Gastroesophageal sphincter (tissue), 4 donors: Measurements from ENCODE around the gene SPATS1. TPM values are rescaled to one million over a fixed set of nuclear protein-coding genes. Genes with fewer than 3 reads are reported as not detected.

ENCODE experiments used
- ATAC-seq: fragments of 150-250 bp; one replicate; pipeline ENCODE4 v1.9.1; 2016; ENCODE audit warnings: mild to moderate bottlenecking, moderate library complexity
- H3K27ac ChIP-seq, 4 donors: fragments of 200-600 bp; sonication (generic) in 3 of 4; 1 replicate in 3 of 4; 2 replicates in 1 of 4; pipeline ENCODE4 v1.5.1; 2016 to 2019
- H3K27me3 ChIP-seq: fragments of 200-600 bp; sonication (generic); one replicate; pipeline ENCODE4 v1.5.1; 2019
- H3K36me3 ChIP-seq, 2 donors: fragments of 200-600 bp; sonication (generic); one replicate each; pipeline ENCODE4 v1.5.1; 2019; ENCODE audit warnings: control low read depth in 1 of 2
- H3K4me1 ChIP-seq, 3 donors: fragments of 200-600 bp; sonication (generic); 1 replicate in 2 of 3; 2 replicates in 1 of 3; pipeline ENCODE4 v1.5.1; 2016 to 2019; ENCODE audit warnings: control low read depth in 2 of 3
- H3K4me3 ChIP-seq, 2 donors: fragments of 200-600 bp; sonication (generic); one replicate each; pipeline ENCODE4 v1.5.1; 2019; ENCODE audit warnings: mild to moderate bottlenecking in 1 of 2, moderate library complexity in 1 of 2
- H3K9me3 ChIP-seq, 3 donors: fragments of 200-600 bp; sonication (generic); one replicate each; pipeline ENCODE4 v1.5.1; 2017 to 2019; ENCODE audit warnings: control low read depth in 2 of 3
- CTCF ChIP-seq, 4 experiments: fragments of 200-600 bp in 2 of 4; fragments of 450-650 bp in 2 of 4; sonication (generic) in 1 of 4; IDR thresholded peaks; one replicate each; pipeline ENCODE4 v1.5.1; 2017 to 2019; ENCODE audit warnings: antibody characterized with exemption in 4 of 4, mild to moderate bottlenecking in 2 of 4, moderate library complexity in 2 of 4
- EP300 ChIP-seq: sonication (generic); formaldehyde crosslinking; IDR thresholded peaks from one replicate; pipeline ENCODE4 v1.6.1; 2017; ENCODE audit warnings: antibody characterized with exemption, mild to moderate bottlenecking
- POLR2A ChIP-seq, 2 donors: fragments of 450-650 bp; IDR thresholded peaks; one replicate each; pipeline ENCODE4 v1.6.1; 2017; ENCODE audit warnings: antibody characterized with exemption in 2 of 2, mild to moderate bottlenecking in 2 of 2, moderate library complexity in 1 of 2
- POLR2AphosphoS5 ChIP-seq: sonication (generic); formaldehyde crosslinking; IDR thresholded peaks from one replicate; pipeline ENCODE4 v1.6.1; 2017; ENCODE audit warnings: antibody characterized with exemption
- WGBS, 2 donors: methylation state at CpG; one replicate each; pipeline ENCODE4 v1.1.5; 2018; ENCODE audit warnings: low coverage in 1 of 2; 5-methylcytosine and 5-hydroxymethylcytosine counted together
- total RNA-seq, 4 donors: library from RNA; depleted of rRNA; stranded (reverse); fragments of >200 nt; gene quantifications; one replicate each; pipeline ENCODE4 v1.1.0, GENCODE V29; 2016

SPATS1 gene
- not detected for total RNA-seq

GRCh38 chr6:44342489-44342888, at the start of gene SPATS1:
TSS of gene SPATS1 (plus strand) at chr6:44342650. CDS start at chr6:44343096, 446 bp downstream.
- Histone ChIP-seq H3K4me1 (peaks cover 0 to 23% (median 0%) of the 10 kb centered on the region in 3 donors), H3K4me3 (peak within 1 kb of the TSS in 1 of 2 donors; percentile 34), H3K27ac (no peak within 1 kb of the TSS), H3K36me3 (no peaks in the 10 kb centered on the region), H3K27me3 (peaks cover 41% of the 10 kb centered on the region), H3K9me3 (no peaks in the 10 kb centered on the region)
- WGBS, 2 donors, result 7 to 35% methylated on average over 4 to 12 of the region's 31 CpGs
- TF ChIP-seq CTCF (IDR thresholded peaks at IDR 0.05), result no peak
- TF ChIP-seq EP300, result no peak
- no peak for TF ChIP-seq POLR2A (IDR thresholded peaks at IDR 0.05)
- no peak for TF ChIP-seq POLR2AphosphoS5
- peak; percentile 41 for ATAC-seq

GRCh38 chr6:44292661-44293365, 49.6 kb upstream of the SPATS1 start:
- no peak overlapping the region for H3K27ac ChIP-seq
- TF ChIP-seq POLR2AphosphoS5, result no peak
- no peak for TF ChIP-seq POLR2A (IDR thresholded peaks at IDR 0.05)
- TF ChIP-seq EP300, result no peak
- TF ChIP-seq CTCF (IDR thresholded peaks at IDR 0.05), result no peak
- 72% methylated on average over 3 of the region's 4 CpGs; no CpG with 5 or more reads in 1 of the 2 donors for WGBS, 2 donors
- peaks cover 100% of the 10 kb centered on the region for H3K27me3 ChIP-seq
- no peak for ATAC-seq
- peaks cover 0 to 12% (median 10%) of the 10 kb centered on the region in 3 donors for H3K4me1 ChIP-seq
- no peaks in the 10 kb centered on the region for H3K36me3 ChIP-seq
- no peak overlapping the region for H3K4me3 ChIP-seq
- no peaks in the 10 kb centered on the region for H3K9me3 ChIP-seq

- no peak for ATAC-seq
- no peak overlapping the region for H3K4me3 ChIP-seq
- H3K27me3 ChIP-seq, result peaks cover 82% of the 10 kb centered on the region
- H3K9me3 ChIP-seq, result no peaks in the 10 kb centered on the region
- peaks cover 0 to 1% of the 10 kb centered on the region in 2 donors for H3K36me3 ChIP-seq
- peaks cover 0 to 17% (median 12%) of the 10 kb centered on the region in 3 donors for H3K4me1 ChIP-seq
- 60 to 73% methylated on average over 4 of the region's 7 CpGs for WGBS, 2 donors
- no peak overlapping the region for H3K27ac ChIP-seq
- TF ChIP-seq POLR2A (IDR thresholded peaks at IDR 0.05) (no peak), EP300 (no peak), CTCF (IDR thresholded peaks at IDR 0.05) (no peak)
Measured at GRCh38 chr6:44294832-44295791, 47.3 kb upstream of the SPATS1 start.

- H3K27ac ChIP-seq, result no peak overlapping the region
- TF ChIP-seq EP300, result no peak
- TF ChIP-seq POLR2A (IDR thresholded peaks at IDR 0.05), result peak in 1 of 2 donors; percentile 7
- TF ChIP-seq CTCF (IDR thresholded peaks at IDR 0.05), result no peak
- TF ChIP-seq POLR2AphosphoS5, result peak; percentile 17
- H3K27me3 ChIP-seq, result peaks cover 59% of the 10 kb centered on the region
- H3K4me1 ChIP-seq, result peaks cover 0 to 17% (median 12%) of the 10 kb centered on the region in 3 donors
- H3K4me3 ChIP-seq, result peak overlapping the region; percentile 30 to 59
- peaks cover 0 to 24% of the 10 kb centered on the region in 2 donors for H3K36me3 ChIP-seq
- H3K9me3 ChIP-seq, result no peaks in the 10 kb centered on the region
- ATAC-seq, result peak; percentile 80
- no CpG with 5 or more reads among the region's 86 CpGs for WGBS, 2 donors
Measured at GRCh38 chr6:44297063-44298038, 45.1 kb upstream of the SPATS1 start.
